TTC549 (cell line): ENCODE results near the gene MEIS2.

Experiments used
- FAIRE-seq: peaks from 2 replicates; lab custom pipeline; 2012; peaks lifted over from hg19 to GRCh38; lab: Jason Lieb, UNC

Gene MEIS2

GRCh38 chr15:36877294-36877693, 223.1 kb downstream of the MEIS2 start:
- no peak for FAIRE-seq

GRCh38 chr15:36875740-36876334, 224.5 kb downstream of the MEIS2 start:
- no peak for FAIRE-seq

GRCh38 chr15:36874930-36875329, 225.4 kb downstream of the MEIS2 start:
- FAIRE-seq: no peak

- no peak for FAIRE-seq
Observed at GRCh38 chr15:36867436-36867835, 232.9 kb downstream of the MEIS2 start.

- no peak for FAIRE-seq
Observed at GRCh38 chr15:36866896-36867295, 233.5 kb downstream of the MEIS2 start.

GRCh38 chr15:36863570-36863969, 236.8 kb downstream of the MEIS2 start:
- FAIRE-seq: no peak

GRCh38 chr15:36860792-36861191, 239.6 kb downstream of the MEIS2 start:
- no peak for FAIRE-seq

- FAIRE-seq: no peak
Observed at GRCh38 chr15:36858423-36858822, 241.9 kb downstream of the MEIS2 start.

GRCh38 chr15:36856339-36856973, 243.9 kb downstream of the MEIS2 start:
- FAIRE-seq: no peak

GRCh38 chr15:36850864-36851263, 249.5 kb downstream of the MEIS2 start:
- FAIRE-seq: no peak

- no peak for FAIRE-seq
Observed at GRCh38 chr15:36845270-36845669, 255.1 kb downstream of the MEIS2 start.

- FAIRE-seq: no peak
Observed at GRCh38 chr15:36844534-36844998, 255.8 kb downstream of the MEIS2 start.

GRCh38 chr15:36843822-36844221, 256.5 kb downstream of the MEIS2 start:
- no peak for FAIRE-seq

- FAIRE-seq: no peak
Observed at GRCh38 chr15:36841193-36841592, 259.2 kb downstream of the MEIS2 start.
